ENCODE results near the gene ADGRF1. TPM values are rescaled to one million over a fixed set of nuclear protein-coding genes. Genes with fewer than 3 reads are reported as not detected.
A peak's percentile ranks its signal among the peaks of the same experiment; 100 is the strongest.

ADGRF1 gene
- total RNA-seq, 2 donors from 2014 or later = 1.7 to 2.0 TPM

DNA sequence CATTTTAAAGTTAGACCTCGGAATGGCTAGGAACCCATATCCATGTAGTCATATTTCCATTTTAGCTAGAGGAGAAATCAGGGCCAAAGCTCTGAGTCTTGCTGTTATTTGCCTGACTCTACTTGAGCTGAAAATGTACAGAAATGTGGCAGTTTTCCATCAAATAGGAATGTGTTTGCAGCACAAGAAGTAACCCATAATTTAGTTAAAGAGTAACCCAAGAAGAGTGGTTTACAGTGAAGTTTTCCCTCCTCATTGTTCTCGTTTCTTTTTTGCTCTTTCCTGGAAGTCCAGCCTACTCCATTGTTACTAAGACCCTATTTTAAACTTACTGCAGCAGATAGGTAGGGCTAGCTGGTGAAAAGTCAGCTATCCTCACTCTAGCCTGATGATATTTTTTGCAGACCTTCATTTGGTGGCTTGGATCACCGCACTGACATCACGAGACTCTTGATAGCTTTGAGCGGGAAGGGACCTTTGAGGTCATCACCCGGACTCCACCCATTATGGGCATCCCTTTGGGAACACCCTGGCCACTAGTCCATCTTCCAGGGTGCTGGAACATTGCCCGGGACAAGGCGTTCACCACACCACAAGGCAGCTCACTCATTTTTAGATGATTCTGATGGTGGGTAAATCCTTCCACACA, 92.4 kb downstream of the ADGRF1 start:
- no peak overlapping the region for H3K4me3 ChIP-seq
- no peaks in the 10 kb centered on the region for H3K27me3 ChIP-seq
- no peaks in the 10 kb centered on the region for H3K4me1 ChIP-seq
- H3K9ac ChIP-seq (ENCODE audit: low read depth in 2 of 2, low read length in 2 of 2) = no peak overlapping the region
- H3K9me3 ChIP-seq = no peaks in the 10 kb centered on the region
- H3K27ac ChIP-seq = no peak overlapping the region
- intact Hi-C loops (cut with DNase I) = no loop called here
- peak; percentile 81 for DNase-seq
- no peak for TF ChIP-seq CTCF (IDR thresholded peaks at IDR 0.05)
- no peaks in the 10 kb centered on the region for H3K36me3 ChIP-seq

- no peak for DNase-seq
- no peak for TF ChIP-seq CTCF (IDR thresholded peaks at IDR 0.05)
- H3K27ac ChIP-seq = no peak overlapping the region
- H3K4me1 ChIP-seq = no peaks in the 10 kb centered on the region
- intact Hi-C loops (cut with DNase I) = no loop called here
- H3K27me3 ChIP-seq = no peaks in the 10 kb centered on the region
- no peaks in the 10 kb centered on the region for H3K9me3 ChIP-seq
- H3K4me3 ChIP-seq = no peak overlapping the region
- H3K9ac ChIP-seq (ENCODE audit: low read depth in 2 of 2, low read length in 2 of 2) = no peak overlapping the region
- H3K36me3 ChIP-seq = no peaks in the 10 kb centered on the region
These were observed 93.4 kb downstream of the ADGRF1 start for GRCh38 chr6:46948699-46949098.

Other genes with a start within 250 kb of the ADGRF1 start
- 100 to 1,000 TPM in 1 of 2 donors, 10 to 100 TPM in 1; 38.0 to 207 TPM for gene MEP1A, start 248.9 kb downstream of the ADGRF1 start, total RNA-seq
- 1 to 10 TPM; 1.8 to 3.3 TPM for gene ADGRF5, start 120.4 kb downstream of the ADGRF1 start, total RNA-seq

Measured in colonic mucosa (tissue), 4 donors.